H1 (cell line): ENCODE measurements around the gene MGST3. TPM values are rescaled to one million over a fixed set of nuclear protein-coding genes. Genes with fewer than 3 reads are reported as not detected.

Source experiments
- NANOG ChIP-seq: IDR thresholded peaks from 2 replicates; pipeline ENCODE4 v1.6.1; 2011; ENCODE audit warnings: low read length, low read depth, mild to moderate bottlenecking, inconsistent platforms; ENCODE audit not compliant: insufficient read depth, poor library complexity, severe bottlenecking
- NRF1 ChIP-seq: IDR thresholded peaks from 2 replicates; pipeline ENCODE4 v1.6.1; 2011; ENCODE audit warnings: mild to moderate bottlenecking, low read depth, low read length, improper control_type of control experiment
- polyA plus RNA-seq, 7 experiments: library from polyadenylated mRNA; depleted of rRNA in 3 of 7; stranded (reverse) in 5 of 7; unstranded in 2 of 7; fragments of >200 nt in 5 of 7; fragments of 200-250 nt in 2 of 7; gene quantifications; 1 replicate in 5 of 7; 2 replicates in 1 of 7; 4 replicates in 1 of 7; pipeline versions ENCODE4 v1.2.1 to v1.2.3, GENCODE V29; 2011 to 2013; ENCODE audit warnings: missing spikeins in 2 of 7, mixed read lengths in 2 of 7
- total RNA-seq: library from RNA; stranded (reverse); fragmentation: NEBNext Ultra II Directional; extraction: Animal tissue kit (Norgen Biotek cat#: 25700); gene quantifications from 2 replicates; pipeline ENCODE4 v1.2.1, GENCODE V29; 2021
- TF ChIP-seq, protein P1 (sequence below): IDR thresholded peaks from 2 replicates; pipeline ENCODE4 v1.6.1; 2012; ENCODE audit warnings: inconsistent platforms
- TF ChIP-seq, protein P2 (sequence below): IDR thresholded peaks from 2 replicates; pipeline ENCODE4 v1.6.1; 2012; ENCODE audit warnings: low read length, inconsistent platforms
- TF ChIP-seq, protein P3 (sequence below): fragments of 300-600 bp; sonication (generic); IDR thresholded peaks from 2 replicates; pipeline ENCODE4 v1.7.1; 2012; ENCODE audit warnings: low read length, moderate library complexity, mild to moderate bottlenecking, inconsistent platforms; ENCODE audit not compliant: insufficient replicate concordance

The MGST3 gene
- total and polyA plus RNA-seq, 2 of the 8 experiments (the other 6 are each of a cell fraction or from before 2014, with no cell fraction given) = 124 to 257 TPM

DNA sequence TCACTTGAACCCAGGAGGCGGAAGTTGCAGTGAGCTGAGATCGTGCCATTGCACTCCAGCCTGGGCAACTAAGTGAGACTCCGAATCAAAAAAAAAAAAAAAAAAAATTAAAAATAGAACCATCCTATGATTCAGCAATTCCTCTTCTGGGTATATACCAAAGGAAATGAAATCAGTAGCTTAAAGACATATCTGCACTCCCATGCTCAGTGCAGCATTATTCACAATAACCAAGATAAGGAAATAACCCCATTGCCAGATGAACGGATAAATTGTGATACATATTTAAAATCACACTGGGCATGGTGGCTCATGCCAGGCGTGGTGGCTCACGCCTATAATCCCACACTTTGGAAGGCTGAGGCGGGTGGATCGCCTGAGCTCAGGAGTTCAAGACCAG is 43.6 kb downstream of the MGST3 start (continued):
- TF ChIP-seq NRF1 (no peak), NANOG (no peak)
- TF ChIP-seq, protein P1, sequence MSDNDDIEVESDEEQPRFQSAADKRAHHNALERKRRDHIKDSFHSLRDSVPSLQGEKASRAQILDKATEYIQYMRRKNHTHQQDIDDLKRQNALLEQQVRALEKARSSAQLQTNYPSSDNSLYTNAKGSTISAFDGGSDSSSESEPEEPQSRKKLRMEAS = no peak
- TF ChIP-seq, protein P2, sequence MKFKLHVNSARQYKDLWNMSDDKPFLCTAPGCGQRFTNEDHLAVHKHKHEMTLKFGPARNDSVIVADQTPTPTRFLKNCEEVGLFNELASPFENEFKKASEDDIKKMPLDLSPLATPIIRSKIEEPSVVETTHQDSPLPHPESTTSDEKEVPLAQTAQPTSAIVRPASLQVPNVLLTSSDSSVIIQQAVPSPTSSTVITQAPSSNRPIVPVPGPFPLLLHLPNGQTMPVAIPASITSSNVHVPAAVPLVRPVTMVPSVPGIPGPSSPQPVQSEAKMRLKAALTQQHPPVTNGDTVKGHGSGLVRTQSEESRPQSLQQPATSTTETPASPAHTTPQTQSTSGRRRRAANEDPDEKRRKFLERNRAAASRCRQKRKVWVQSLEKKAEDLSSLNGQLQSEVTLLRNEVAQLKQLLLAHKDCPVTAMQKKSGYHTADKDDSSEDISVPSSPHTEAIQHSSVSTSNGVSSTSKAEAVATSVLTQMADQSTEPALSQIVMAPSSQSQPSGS = no peak
- TF ChIP-seq, protein P3, sequence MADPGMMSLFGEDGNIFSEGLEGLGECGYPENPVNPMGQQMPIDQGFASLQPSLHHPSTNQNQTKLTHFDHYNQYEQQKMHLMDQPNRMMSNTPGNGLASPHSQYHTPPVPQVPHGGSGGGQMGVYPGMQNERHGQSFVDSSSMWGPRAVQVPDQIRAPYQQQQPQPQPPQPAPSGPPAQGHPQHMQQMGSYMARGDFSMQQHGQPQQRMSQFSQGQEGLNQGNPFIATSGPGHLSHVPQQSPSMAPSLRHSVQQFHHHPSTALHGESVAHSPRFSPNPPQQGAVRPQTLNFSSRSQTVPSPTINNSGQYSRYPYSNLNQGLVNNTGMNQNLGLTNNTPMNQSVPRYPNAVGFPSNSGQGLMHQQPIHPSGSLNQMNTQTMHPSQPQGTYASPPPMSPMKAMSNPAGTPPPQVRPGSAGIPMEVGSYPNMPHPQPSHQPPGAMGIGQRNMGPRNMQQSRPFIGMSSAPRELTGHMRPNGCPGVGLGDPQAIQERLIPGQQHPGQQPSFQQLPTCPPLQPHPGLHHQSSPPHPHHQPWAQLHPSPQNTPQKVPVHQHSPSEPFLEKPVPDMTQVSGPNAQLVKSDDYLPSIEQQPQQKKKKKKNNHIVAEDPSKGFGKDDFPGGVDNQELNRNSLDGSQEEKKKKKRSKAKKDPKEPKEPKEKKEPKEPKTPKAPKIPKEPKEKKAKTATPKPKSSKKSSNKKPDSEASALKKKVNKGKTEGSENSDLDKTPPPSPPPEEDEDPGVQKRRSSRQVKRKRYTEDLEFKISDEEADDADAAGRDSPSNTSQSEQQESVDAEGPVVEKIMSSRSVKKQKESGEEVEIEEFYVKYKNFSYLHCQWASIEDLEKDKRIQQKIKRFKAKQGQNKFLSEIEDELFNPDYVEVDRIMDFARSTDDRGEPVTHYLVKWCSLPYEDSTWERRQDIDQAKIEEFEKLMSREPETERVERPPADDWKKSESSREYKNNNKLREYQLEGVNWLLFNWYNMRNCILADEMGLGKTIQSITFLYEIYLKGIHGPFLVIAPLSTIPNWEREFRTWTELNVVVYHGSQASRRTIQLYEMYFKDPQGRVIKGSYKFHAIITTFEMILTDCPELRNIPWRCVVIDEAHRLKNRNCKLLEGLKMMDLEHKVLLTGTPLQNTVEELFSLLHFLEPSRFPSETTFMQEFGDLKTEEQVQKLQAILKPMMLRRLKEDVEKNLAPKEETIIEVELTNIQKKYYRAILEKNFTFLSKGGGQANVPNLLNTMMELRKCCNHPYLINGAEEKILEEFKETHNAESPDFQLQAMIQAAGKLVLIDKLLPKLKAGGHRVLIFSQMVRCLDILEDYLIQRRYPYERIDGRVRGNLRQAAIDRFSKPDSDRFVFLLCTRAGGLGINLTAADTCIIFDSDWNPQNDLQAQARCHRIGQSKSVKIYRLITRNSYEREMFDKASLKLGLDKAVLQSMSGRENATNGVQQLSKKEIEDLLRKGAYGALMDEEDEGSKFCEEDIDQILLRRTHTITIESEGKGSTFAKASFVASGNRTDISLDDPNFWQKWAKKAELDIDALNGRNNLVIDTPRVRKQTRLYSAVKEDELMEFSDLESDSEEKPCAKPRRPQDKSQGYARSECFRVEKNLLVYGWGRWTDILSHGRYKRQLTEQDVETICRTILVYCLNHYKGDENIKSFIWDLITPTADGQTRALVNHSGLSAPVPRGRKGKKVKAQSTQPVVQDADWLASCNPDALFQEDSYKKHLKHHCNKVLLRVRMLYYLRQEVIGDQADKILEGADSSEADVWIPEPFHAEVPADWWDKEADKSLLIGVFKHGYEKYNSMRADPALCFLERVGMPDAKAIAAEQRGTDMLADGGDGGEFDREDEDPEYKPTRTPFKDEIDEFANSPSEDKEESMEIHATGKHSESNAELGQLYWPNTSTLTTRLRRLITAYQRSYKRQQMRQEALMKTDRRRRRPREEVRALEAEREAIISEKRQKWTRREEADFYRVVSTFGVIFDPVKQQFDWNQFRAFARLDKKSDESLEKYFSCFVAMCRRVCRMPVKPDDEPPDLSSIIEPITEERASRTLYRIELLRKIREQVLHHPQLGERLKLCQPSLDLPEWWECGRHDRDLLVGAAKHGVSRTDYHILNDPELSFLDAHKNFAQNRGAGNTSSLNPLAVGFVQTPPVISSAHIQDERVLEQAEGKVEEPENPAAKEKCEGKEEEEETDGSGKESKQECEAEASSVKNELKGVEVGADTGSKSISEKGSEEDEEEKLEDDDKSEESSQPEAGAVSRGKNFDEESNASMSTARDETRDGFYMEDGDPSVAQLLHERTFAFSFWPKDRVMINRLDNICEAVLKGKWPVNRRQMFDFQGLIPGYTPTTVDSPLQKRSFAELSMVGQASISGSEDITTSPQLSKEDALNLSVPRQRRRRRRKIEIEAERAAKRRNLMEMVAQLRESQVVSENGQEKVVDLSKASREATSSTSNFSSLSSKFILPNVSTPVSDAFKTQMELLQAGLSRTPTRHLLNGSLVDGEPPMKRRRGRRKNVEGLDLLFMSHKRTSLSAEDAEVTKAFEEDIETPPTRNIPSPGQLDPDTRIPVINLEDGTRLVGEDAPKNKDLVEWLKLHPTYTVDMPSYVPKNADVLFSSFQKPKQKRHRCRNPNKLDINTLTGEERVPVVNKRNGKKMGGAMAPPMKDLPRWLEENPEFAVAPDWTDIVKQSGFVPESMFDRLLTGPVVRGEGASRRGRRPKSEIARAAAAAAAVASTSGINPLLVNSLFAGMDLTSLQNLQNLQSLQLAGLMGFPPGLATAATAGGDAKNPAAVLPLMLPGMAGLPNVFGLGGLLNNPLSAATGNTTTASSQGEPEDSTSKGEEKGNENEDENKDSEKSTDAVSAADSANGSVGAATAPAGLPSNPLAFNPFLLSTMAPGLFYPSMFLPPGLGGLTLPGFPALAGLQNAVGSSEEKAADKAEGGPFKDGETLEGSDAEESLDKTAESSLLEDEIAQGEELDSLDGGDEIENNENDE = no peak
